Erythroblast (primary cell): Measurements from ENCODE around the gene IMPDH1.

Source experiments
- GATA1 ChIP-seq: IDR thresholded peaks from 2 replicates; pipeline ENCODE4 v1.6.1; 2011; ENCODE audit warnings: low read depth, mild to moderate bottlenecking, control low read depth, low read length, moderate library complexity
- POLR2A ChIP-seq: IDR thresholded peaks from 2 replicates; pipeline ENCODE4 v1.6.1; 2011; ENCODE audit warnings: mild to moderate bottlenecking, low read length

- TF ChIP-seq POLR2A, result no peak
- no peak for TF ChIP-seq GATA1
Observed at GRCh38 chr7:128450913-128451312, 41.1 kb upstream of the IMPDH1 start.
